ENCODE data around the gene MOSMO.

MOSMO gene

DNA sequence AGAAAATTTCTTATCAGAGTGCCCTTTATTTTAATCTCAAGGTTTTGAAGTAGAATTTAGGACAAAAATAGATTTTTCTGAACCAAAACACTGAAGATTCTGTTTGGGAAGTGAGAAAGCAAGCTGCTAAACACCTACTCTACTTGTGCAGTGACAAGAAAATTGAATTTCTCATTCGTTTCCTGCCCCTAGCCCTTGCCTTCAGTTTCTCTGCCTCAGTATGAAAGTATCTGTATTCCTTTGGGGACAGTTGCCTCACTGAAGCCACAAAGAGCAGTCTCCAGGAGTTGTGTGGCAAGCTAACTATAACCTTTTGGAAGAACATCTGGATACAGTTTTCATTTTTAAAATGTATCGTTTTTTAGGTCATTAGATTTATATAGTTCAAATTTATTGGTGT lies 19.7 kb downstream of the MOSMO start:
- no peak for TF ChIP-seq GABPA (IDR thresholded peaks at IDR 0.05; ENCODE audit: low read depth)
- no peak for TF ChIP-seq POLR2AphosphoS5 (IDR thresholded peaks at IDR 0.05; ENCODE audit: low read depth)
- TF ChIP-seq, protein P1, sequence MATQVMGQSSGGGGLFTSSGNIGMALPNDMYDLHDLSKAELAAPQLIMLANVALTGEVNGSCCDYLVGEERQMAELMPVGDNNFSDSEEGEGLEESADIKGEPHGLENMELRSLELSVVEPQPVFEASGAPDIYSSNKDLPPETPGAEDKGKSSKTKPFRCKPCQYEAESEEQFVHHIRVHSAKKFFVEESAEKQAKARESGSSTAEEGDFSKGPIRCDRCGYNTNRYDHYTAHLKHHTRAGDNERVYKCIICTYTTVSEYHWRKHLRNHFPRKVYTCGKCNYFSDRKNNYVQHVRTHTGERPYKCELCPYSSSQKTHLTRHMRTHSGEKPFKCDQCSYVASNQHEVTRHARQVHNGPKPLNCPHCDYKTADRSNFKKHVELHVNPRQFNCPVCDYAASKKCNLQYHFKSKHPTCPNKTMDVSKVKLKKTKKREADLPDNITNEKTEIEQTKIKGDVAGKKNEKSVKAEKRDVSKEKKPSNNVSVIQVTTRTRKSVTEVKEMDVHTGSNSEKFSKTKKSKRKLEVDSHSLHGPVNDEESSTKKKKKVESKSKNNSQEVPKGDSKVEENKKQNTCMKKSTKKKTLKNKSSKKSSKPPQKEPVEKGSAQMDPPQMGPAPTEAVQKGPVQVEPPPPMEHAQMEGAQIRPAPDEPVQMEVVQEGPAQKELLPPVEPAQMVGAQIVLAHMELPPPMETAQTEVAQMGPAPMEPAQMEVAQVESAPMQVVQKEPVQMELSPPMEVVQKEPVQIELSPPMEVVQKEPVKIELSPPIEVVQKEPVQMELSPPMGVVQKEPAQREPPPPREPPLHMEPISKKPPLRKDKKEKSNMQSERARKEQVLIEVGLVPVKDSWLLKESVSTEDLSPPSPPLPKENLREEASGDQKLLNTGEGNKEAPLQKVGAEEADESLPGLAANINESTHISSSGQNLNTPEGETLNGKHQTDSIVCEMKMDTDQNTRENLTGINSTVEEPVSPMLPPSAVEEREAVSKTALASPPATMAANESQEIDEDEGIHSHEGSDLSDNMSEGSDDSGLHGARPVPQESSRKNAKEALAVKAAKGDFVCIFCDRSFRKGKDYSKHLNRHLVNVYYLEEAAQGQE (IDR thresholded peaks at IDR 0.05; ENCODE audit: insufficient replicate concordance, low read depth) = no peak
- TF ChIP-seq, protein P2, sequence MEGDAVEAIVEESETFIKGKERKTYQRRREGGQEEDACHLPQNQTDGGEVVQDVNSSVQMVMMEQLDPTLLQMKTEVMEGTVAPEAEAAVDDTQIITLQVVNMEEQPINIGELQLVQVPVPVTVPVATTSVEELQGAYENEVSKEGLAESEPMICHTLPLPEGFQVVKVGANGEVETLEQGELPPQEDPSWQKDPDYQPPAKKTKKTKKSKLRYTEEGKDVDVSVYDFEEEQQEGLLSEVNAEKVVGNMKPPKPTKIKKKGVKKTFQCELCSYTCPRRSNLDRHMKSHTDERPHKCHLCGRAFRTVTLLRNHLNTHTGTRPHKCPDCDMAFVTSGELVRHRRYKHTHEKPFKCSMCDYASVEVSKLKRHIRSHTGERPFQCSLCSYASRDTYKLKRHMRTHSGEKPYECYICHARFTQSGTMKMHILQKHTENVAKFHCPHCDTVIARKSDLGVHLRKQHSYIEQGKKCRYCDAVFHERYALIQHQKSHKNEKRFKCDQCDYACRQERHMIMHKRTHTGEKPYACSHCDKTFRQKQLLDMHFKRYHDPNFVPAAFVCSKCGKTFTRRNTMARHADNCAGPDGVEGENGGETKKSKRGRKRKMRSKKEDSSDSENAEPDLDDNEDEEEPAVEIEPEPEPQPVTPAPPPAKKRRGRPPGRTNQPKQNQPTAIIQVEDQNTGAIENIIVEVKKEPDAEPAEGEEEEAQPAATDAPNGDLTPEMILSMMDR (IDR thresholded peaks at IDR 0.05; ENCODE audit: insufficient read depth, low read length) = no peak
- TF ChIP-seq SPI1 (IDR thresholded peaks at IDR 0.05; ENCODE audit: borderline replicate concordance, low read depth) = no peak
- no peak overlapping the region for H3K27ac ChIP-seq (replicated peaks)
- no peaks in the 10 kb centered on the region for H3K27me3 ChIP-seq (ENCODE audit: insufficient read depth, poor library complexity, severe bottlenecking)

DNA sequence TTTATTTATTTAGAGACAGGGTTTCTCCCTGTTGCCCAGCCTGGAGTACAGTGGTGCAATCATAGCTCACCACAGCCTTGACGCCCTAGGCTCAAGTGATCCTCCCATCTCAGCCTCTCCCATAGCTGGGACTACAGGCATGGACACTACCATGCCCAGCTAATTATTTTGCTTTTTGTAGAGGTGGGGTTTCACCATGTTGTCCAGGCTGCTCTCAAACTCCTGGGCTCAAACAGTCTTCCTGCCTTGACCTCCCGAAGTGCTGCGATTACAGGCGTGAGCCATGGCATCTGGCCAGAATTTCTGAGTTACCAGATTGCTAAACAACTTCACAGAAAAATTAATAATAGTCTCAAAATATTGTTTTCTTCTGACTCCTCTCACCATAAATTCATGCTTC lies 21.7 kb downstream of the MOSMO start:
- H3K27ac ChIP-seq (replicated peaks) = no peak overlapping the region
- H3K27me3 ChIP-seq (ENCODE audit: insufficient read depth, poor library complexity, severe bottlenecking) = no peaks in the 10 kb centered on the region
- H3K4me3 ChIP-seq (replicated peaks; ENCODE audit: insufficient read depth, low read length) = no peak overlapping the region
- DNase-seq (ENCODE audit: low read depth in 1 of 2, low spot score in 1 of 2) = no peak
- no peak for TF ChIP-seq SPI1 (IDR thresholded peaks at IDR 0.05; ENCODE audit: borderline replicate concordance, low read depth)
- TF ChIP-seq GABPA (IDR thresholded peaks at IDR 0.05; ENCODE audit: low read depth) = no peak
- no peak for TF ChIP-seq POLR2AphosphoS5 (IDR thresholded peaks at IDR 0.05; ENCODE audit: low read depth)
- TF ChIP-seq, protein P2 (IDR thresholded peaks at IDR 0.05; ENCODE audit: insufficient read depth, low read length) = no peak
- TF ChIP-seq, protein P1 (IDR thresholded peaks at IDR 0.05; ENCODE audit: insufficient replicate concordance, low read depth) = no peak

More for the DNA sequence above, 19.7 kb downstream of the MOSMO start:
- no peak for DNase-seq (ENCODE audit: low read depth in 1 of 2, low spot score in 1 of 2)
- no peak overlapping the region for H3K4me3 ChIP-seq (replicated peaks; ENCODE audit: insufficient read depth, low read length)

GRCh38 chr16:22030087-22030812 lies 22.3 kb downstream of the MOSMO start:
- Histone ChIP-seq H3K27me3 (ENCODE audit: insufficient read depth, poor library complexity, severe bottlenecking) (no peaks in the 10 kb centered on the region), H3K27ac (replicated peaks) (no peak overlapping the region), H3K4me3 (replicated peaks; ENCODE audit: insufficient read depth, low read length) (no peak overlapping the region)
- DNase-seq (ENCODE audit: low read depth in 1 of 2, low spot score in 1 of 2) = no peak
- TF ChIP-seq GABPA (IDR thresholded peaks at IDR 0.05; ENCODE audit: low read depth) (no peak), POLR2AphosphoS5 (IDR thresholded peaks at IDR 0.05; ENCODE audit: low read depth) (no peak), SPI1 (IDR thresholded peaks at IDR 0.05; ENCODE audit: borderline replicate concordance, low read depth) (no peak)
- TF ChIP-seq, protein P1 (IDR thresholded peaks at IDR 0.05; ENCODE audit: insufficient replicate concordance, low read depth) = no peak
- TF ChIP-seq, protein P2 (IDR thresholded peaks at IDR 0.05; ENCODE audit: insufficient read depth, low read length) = no peak

All from HL-60 (cell line).